ENCODE measurements around the gene FLT3LG.
"Not testable (repeated sequence)": the region's sequence is repeated elsewhere in the genome, so short reads cannot be mapped to it uniquely, and the experiment has no call there.

The FLT3LG gene

DNA sequence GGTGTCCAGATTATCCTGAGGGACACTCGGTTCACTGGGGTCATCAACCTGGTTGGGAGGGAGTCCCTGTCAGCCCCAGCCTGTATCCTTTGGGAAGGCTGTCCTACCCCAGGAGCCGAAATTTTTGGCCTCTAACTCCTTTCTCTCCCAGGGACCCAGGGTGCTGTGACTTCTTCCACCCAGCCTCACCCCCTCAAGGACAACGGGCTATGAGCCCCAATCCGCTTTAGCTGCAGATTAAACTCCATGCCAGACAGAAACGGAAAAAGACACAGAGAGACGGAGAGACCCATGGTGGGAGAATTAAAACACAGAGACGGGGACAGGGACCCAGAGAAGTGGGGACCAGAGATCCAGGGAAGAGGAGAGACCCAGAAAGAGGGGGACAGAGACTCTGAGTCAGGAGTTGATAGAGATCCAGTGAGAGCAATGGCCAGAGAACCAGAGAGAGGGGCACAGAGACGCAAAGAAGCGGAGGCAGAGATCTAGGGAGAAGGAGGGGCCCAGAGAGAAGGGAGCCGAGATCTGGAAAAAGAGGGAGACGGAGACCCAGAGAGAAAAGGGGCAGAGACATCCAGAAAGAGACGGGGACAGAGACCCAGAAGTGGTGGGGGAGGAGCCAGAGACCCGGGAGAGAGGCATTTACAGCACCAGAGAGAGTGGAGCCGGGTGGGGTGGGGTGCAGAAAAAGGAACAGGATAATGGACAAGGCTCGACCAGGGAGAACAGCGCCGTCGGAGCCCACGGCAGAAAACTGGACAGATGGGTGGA lies 33.4 kb upstream of the FLT3LG start:
- in situ Hi-C loops (cut with HindIII; ENCODE audit: low sequenced_read_pairs): no loop called here

GRCh38 chr19:49441210-49441959 lies 32.6 kb upstream of the FLT3LG start, which contains the start of gene SLC17A7:
TSS of gene SLC17A7 (minus strand) at chr19:49441527. CDS start at chr19:49441379, 148 bp downstream.
- in situ Hi-C loops (cut with HindIII; ENCODE audit: low sequenced_read_pairs): no loop called here

GRCh38 chr19:49441960-49442350 lies 32.1 kb upstream of the FLT3LG start:
- in situ Hi-C loops (cut with HindIII; ENCODE audit: low sequenced_read_pairs): no loop called here

GRCh38 chr19:49442354-49442753 lies 31.7 kb upstream of the FLT3LG start:
- in situ Hi-C loops (cut with HindIII; ENCODE audit: low sequenced_read_pairs): no loop called here

GRCh38 chr19:49442771-49443365 lies 31.1 kb upstream of the FLT3LG start:
- in situ Hi-C loops (cut with HindIII; ENCODE audit: low sequenced_read_pairs): no loop called here

DNA sequence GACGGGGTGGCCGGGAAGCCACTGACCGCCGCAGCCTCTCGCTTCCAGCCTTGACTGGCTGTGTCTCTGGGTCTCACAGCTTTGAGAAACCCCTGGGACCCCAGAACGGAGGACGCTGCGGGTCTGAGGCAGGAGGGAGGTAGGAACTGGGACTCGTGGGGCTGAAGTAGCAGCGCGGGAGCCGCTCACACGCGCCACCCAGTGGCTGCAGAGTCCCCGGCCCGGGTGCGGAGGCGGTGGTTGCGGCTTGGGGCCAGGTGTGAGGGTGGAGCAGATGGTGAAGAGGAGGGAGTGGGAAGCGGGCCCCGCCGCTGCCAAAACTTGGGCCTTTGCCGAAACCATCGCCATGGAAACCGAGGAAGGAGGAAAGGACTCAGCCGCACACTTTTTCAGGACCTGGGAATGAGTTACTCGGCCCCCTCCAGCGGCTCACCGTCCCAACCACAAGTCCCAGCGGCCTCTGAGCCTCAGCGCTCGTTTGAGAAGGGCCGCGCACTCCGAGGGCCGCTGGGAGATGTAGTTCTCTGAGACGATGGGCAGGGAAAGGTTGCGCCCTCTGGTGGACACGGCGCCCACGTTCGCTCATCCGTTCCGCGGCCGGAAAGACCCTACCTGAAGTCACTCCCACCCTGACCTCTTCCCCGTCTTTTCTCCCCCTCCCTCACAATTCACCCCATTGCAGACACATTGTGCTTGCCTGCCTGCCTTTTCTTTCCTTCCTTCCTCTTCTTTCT lies 30.5 kb upstream of the FLT3LG start:
- in situ Hi-C loops (cut with HindIII; ENCODE audit: low sequenced_read_pairs): no loop called here

GRCh38 chr19:49444100-49444700 lies 29.8 kb upstream of the FLT3LG start:
- in situ Hi-C loops (cut with HindIII; ENCODE audit: low sequenced_read_pairs): not testable (repeated sequence)

DNA sequence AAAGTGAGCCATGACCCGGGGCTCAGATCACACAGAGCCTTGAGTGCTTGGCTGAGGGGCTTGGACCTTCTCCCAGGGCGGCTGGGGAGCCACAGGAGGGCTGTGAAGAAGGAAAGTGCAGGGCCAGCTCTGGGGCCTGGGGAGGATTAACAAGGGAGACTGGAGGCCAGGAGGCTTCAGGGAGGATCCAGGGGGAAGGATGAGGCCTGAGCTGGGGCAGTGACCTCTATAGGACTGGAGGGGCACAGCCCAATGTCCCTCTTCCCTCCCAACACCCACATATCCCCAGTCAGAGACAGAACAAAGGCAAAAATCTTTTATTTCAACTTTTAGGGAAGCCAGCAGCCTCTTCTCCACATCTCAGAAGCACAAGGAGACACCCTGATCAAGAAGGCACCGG lies 28.0 kb upstream of the FLT3LG start:
- in situ Hi-C loops (cut with HindIII; ENCODE audit: low sequenced_read_pairs): no loop called here

GRCh38 chr19:49447485-49448431 lies 26.3 kb upstream of the FLT3LG start:
- in situ Hi-C loops (cut with HindIII; ENCODE audit: low sequenced_read_pairs): no loop called here

GRCh38 chr19:49448432-49448786 lies 25.6 kb upstream of the FLT3LG start:
- in situ Hi-C loops (cut with HindIII; ENCODE audit: low sequenced_read_pairs): no loop called here

- in situ Hi-C loops (cut with HindIII; ENCODE audit: low sequenced_read_pairs): no loop called here
Observed at GRCh38 chr19:49450405-49450804, 23.6 kb upstream of the FLT3LG start.

DNA sequence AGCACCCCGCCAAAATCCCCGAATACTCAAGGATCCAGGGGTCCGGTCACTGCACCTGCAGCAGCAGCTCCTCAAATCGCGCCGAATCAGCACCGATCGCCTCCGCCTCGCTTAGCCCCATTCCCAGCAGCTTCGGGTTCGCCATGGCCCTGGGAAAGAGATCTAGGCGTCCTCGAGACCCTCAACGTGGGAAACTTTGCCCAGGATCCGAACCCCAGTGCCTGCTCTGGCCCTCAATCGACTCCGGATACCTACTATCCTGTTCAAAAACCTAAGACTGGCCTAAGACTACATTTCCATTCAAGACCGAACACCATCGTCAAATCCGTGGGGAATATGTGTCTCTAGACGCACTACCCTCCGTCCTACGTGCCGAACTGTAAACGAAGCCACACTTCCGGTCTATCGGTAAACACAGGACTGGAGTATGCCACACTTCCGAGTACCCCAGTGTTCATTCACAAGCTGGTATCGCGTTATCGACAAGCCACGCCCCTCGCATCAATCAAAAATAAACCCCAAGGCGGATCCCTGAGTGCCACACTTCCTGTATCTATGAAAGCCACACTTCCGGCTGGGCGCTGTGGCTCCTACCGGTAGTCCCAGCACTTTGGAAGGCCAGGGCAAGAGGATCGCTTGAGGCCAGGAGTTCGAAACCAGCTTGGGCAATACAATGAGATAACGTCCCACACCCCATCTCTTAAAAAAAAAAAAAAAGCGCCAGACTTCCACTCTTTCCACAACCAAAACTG lies 22.4 kb upstream of the FLT3LG start, which contains the start of gene PIH1D1:
Gene PIH1D1 (minus strand): TSS at position 385 of the 752 bp plus-strand sequence. CDS start 240 bp downstream, at position 145.
- in situ Hi-C loops (cut with HindIII; ENCODE audit: low sequenced_read_pairs): no loop called here

DNA sequence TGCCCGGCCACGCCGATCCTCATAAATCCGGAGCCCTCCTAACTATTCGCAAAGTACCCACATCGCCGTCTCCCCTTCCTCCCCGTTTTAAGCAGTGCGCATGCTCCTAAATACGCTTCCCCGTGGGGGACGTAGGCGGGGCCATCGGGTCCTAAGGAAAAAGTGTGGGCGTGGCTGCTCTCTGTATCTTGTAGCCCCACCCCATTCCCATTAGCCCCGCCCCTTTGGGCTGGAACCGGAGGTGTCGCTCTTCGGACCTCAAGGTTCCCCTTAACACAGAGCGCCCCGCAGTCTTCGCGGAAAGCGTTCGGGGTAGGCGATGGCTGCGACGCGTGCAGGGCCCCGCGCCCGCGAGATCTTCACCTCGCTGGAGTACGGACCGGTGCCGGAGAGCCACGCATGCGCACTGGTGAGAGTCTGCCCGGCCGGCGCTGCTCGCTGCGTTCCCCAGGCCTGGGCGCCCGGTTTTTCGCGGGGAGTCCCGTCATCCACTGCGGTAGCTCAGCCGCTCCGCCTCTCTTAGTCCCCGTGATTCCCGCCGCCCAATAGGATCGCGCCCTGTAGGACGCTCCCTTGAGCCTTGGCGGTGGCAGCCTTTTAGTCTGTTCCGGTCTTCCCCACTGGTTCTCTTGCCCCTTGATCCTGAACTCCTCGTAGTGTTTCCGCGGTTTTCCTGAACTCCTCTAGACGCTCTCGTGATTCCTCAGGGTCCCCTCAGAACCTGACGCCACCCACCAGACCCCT lies 20.8 kb upstream of the FLT3LG start, which contains the start of gene ALDH16A1:
Gene ALDH16A1 (plus strand): TSS at position 213 of the 744 bp plus-strand sequence. CDS start 107 bp downstream, at position 320.
- in situ Hi-C loops (cut with HindIII; ENCODE audit: low sequenced_read_pairs): no loop called here

GRCh38 chr19:49453757-49454240 lies 20.2 kb upstream of the FLT3LG start:
- in situ Hi-C loops (cut with HindIII; ENCODE audit: low sequenced_read_pairs): no loop called here

GRCh38 chr19:49455773-49456172 lies 18.2 kb upstream of the FLT3LG start:
- in situ Hi-C loops (cut with HindIII; ENCODE audit: low sequenced_read_pairs): no loop called here

DNA sequence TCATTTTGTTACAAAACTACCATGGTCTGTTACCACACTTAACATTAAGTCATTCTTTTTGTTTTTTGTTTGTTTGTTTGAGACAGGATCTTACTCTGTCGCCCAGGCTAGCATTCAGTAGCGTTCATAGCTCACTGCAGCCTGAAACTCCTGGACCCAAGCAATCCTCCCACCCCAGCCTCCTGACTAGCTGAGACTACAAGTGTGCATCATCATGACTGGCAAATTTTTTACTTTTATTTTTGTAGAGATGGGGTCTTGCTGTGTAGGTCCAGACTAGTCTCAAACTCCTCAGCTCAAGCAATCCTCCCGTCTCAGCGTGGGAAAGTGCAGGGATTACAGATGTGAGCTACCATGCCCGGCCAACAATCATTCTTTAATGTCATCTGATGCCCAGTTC lies 17.7 kb upstream of the FLT3LG start:
- in situ Hi-C loops (cut with HindIII; ENCODE audit: low sequenced_read_pairs): no loop called here

GRCh38 chr19:49458567-49458903 lies 15.5 kb upstream of the FLT3LG start:
- in situ Hi-C loops (cut with HindIII; ENCODE audit: low sequenced_read_pairs): no loop called here

DNA sequence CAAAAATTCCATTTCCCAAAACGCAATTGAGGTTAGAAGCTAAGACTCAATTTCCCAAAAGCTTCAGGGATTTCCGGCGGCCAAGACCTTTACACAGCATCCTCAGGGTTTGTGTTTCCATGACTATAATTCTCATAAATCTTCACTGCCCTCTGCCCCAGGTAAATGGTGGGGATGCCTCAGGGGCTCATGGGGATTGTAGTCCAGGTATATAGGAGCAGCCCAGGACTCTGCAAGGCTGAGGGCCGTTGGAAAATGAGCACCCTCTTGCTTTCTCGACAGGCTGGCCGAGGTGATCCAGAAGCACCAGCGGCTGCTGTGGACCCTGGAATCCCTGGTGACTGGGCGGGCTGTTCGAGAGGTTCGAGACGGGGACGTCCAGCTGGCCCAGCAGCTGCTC lies 14.6 kb upstream of the FLT3LG start:
- in situ Hi-C loops (cut with HindIII; ENCODE audit: low sequenced_read_pairs): no loop called here

Data from endothelial cell of hepatic sinusoid (primary cell).